Endometrium (tissue), 2 donors: Measurements from ENCODE around the gene RNU6-7.

Source experiments
- FAIRE-seq: peaks from 2 replicates; lab custom pipeline; 2012; peaks lifted over from hg19 to GRCh38; lab: Jason Lieb, UNC
- donor health status: control.
- donor health status: control.

RNU6-7 gene

DNA sequence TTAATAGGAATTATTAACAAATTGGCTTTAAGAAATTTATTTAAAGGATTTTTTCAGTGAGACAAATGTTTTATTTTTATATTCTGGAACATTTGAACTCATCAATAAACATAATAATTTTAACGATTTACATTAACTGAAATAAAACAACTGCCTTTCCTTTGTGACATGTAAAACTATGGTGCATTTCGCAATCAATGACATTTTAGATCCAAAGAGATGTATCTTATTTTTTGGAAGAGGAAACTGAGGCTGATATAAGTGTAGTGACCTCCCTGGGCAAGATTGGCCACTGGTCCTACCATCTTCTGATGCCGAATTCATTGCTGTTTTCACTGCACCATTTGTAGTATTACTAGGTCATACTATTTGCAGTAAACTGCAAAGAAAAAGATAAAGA is 3.7 kb downstream of the RNU6-7 start:
- no peak for FAIRE-seq

DNA sequence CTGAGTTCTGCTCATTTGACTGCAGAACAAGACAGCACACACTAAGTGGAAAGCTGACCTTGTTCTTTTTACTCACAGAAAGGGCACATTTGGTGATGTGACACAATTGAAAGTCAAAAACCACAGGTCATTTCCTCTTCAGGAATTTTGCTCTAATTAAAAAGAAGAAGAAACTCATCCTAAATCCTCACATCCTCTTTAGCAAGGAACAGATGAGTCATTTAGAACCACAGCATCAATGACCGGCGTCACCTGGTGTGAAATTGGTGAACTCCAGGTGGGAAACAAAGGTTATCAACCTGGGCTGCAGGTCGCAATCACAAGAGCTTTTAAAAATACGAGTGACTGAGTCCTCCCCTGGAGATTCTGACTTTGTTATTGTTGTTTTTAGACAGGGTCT is 4.1 kb downstream of the RNU6-7 start:
- FAIRE-seq, result no peak

- no peak for FAIRE-seq
These were observed 4.7 kb downstream of the RNU6-7 start for GRCh38 chr14:32206552-32206951.

- no peak for FAIRE-seq
These were observed 6.6 kb downstream of the RNU6-7 start for GRCh38 chr14:32208490-32208889.

GRCh38 chr14:32209471-32209870 is 7.6 kb downstream of the RNU6-7 start:
- no peak for FAIRE-seq

DNA sequence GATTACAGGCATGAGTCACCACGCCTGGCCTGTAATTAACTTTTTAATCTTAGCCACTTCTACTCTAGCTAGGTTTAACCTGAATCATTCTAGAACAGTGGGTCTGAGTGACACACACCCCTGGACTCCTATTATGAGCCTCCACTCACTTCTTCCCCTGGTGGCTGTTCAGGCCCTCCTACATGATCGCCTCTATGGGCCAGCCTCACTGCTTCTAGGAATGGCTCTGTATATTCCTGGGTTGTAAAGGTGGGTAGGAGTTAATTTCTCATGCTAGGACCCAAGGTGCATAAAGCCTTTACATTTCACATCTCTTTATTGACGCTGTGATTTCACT is 9.2 kb downstream of the RNU6-7 start:
- FAIRE-seq, result no peak

DNA sequence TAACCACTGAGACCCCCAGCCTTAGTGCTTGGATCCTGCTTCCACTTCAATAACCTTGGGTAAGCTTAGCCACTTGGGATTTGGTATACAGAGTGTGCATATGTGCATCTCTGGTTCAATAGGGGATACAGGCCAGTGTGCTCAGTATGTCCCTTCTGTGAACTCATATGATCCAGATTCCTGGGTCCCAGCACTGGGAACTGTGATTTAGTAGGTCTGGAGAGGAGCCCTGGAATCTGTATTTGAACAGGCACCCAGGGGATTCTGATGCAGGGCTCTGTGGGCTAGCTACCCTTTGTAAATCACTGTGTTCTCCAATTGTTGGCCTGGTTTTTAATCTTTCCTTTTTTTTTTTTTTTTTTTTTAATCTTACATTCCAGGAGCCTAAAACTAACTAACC is 11.0 kb downstream of the RNU6-7 start:
- no peak for FAIRE-seq

DNA sequence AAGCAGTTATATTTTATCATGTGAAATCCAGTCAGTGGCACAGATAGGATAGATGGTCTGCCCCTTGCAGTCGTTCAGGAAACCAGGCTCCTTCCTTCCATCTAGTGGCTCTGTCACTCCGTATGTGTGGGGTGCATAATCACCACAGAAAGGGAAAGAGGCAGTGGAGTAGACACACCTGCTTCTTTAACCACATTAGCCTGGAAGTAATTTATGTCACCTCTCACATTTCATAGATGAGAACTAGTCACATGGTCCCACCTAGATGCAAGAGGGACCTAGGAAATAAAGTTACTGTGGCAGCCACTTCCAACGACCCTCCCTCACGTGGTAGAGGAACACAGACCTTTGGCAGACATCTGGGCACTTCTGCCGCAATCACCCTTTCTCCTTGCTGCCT is 15.5 kb downstream of the RNU6-7 start:
- no peak for FAIRE-seq

- no peak for FAIRE-seq
These were observed 23.0 kb downstream of the RNU6-7 start for GRCh38 chr14:32224737-32225377.

- no peak for FAIRE-seq
These were observed 23.6 kb downstream of the RNU6-7 start for GRCh38 chr14:32225378-32225920.

DNA sequence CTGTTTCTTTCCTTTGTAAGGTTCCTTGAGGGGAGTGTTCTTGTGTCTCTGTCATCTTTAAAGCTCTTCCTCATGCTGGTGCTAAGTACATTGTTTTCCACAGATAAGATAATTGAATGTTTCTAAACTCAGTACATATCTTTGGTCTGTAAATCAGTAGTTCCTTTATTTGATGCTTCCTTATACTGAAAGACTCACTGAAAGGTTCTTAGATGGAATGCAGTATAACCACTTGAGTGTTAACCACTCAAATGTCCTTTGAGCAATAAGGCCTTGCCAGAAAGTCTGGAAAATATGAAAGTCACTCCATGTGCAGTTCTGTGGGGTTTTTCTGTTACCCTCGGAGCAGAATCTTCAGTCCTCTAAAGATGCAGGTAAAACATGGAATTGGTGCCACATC is 24.2 kb downstream of the RNU6-7 start:
- no peak for FAIRE-seq

- no peak for FAIRE-seq
These were observed 28.3 kb downstream of the RNU6-7 start for GRCh38 chr14:32230181-32230580.

GRCh38 chr14:32230695-32231280 is 28.9 kb downstream of the RNU6-7 start:
- no peak for FAIRE-seq

DNA sequence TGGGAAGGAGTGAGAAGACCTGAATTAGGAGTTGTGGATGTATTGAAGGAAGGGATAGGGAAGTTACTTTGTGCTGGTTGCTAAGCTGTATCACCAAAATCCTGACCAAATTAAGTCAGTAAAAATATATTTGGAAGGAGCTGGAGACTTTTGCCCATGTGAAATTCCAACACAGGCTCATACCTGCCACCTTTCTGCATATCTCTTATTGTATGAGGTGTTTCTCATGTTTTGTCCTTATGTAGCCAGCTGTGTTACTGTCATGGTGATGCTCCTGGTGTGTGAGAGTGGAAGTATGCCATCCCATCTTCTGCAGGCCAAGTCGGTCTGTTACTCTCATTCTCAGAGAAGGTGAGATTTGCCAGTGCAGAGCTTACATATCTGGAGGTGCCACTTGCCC is 30.6 kb downstream of the RNU6-7 start:
- FAIRE-seq, result no peak

GRCh38 chr14:32233260-32233659 is 31.4 kb downstream of the RNU6-7 start:
- FAIRE-seq, result no peak

GRCh38 chr14:32244404-32244803 is 42.6 kb downstream of the RNU6-7 start:
- FAIRE-seq, result no peak

- FAIRE-seq, result no peak
These were observed 44.9 kb downstream of the RNU6-7 start for GRCh38 chr14:32246751-32247150.

DNA sequence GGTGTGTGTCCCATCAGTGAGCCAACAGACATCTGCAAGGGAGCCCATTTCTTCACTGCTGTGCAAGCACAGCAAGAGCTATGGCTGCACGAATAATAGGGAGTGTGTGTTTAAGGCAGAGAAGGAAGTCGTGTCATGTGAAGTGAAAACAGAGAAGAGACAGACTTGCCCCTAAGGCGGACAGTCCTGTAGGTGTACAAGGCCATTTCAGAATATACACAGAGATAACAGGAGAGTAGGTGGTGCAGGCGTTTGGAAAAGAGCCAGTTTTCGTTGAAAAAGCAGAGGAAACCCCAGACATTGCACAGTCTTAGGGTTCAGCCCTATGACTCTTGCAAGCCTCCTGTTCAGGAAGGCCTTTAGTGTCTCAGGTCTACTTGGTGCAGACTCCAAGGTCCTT is 47.5 kb downstream of the RNU6-7 start:
- no peak for FAIRE-seq

DNA sequence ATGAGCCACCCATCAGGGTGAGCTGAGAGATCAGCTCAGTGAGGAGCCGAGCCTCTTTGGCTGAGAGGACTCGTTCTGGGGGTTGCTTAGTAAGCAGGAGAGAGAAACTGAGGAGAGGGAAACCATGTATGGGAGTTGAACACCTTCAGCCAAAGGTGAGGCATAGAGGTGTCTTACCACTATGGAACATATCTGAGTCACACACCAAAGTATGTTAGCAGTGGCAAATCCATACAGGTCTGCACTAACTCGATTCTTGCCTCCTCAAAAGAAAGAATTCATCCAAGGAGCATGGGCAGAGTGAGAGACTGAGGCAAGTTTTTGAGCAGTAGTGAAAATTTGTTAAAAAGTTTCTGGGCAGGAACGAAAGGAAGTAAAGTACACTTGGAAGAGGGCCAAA is 47.9 kb downstream of the RNU6-7 start:
- FAIRE-seq, result no peak

DNA sequence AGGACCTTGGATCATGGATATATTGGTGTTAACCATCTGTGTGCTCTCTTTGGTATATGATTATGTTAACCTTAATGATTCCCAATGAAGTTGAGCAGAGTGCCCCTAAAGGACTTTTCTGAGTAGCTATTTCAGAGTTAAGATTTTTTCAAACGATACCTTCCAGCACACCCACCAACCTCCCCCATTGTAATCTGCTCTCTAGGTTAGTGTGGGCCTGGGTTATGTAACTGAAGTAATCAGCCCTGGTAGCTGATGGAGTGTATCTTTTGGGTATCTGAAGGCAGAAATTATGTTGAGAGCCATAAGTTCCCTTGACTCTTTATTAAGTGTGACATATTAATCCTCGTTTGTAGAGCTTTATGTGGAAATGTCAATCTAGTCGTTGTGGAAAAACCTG is 48.8 kb downstream of the RNU6-7 start:
- no peak for FAIRE-seq

DNA sequence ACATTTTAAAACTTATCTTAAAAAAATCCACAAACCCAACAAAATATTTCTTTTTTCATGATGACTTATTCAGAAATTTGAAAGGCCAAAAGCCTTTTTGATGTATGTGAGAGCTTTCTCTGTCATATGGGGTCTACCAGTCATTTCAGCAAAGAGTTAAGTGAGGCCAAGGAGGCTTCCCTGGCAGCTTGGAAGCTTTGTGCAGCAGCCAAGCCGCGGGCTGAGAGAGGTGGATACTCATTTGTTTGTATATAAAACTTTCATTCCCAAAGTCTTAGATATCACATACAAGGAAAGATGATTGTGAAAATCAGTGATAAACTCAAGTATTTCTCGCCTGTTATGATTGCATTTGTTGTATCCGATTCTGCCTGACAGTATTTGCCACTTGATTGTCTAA is 49.7 kb downstream of the RNU6-7 start:
- no peak for FAIRE-seq
